H1 (cell line): ENCODE results near the gene CXorf49.
"Not testable (repeated sequence)": the region's sequence is repeated elsewhere in the genome, so short reads cannot be mapped to it uniquely, and the experiment has no call there.

Experiments used
- CTCF ChIP-seq, 3 experiments: IDR thresholded peaks; 1 replicate in 2 of 3; 2 replicates in 1 of 3; pipeline versions ENCODE4 v1.5.1 to v1.6.1; 2011; ENCODE audit warnings: low read length in 3 of 3, mild to moderate bottlenecking in 3 of 3, inconsistent platforms in 2 of 3, low read depth in 1 of 3, moderate library complexity in 1 of 3; ENCODE audit not compliant: insufficient read depth in 1 of 3; ENCODE audit errors: control extremely low read depth in 1 of 3
- FOSL1 ChIP-seq: IDR thresholded peaks from 2 replicates; pipeline ENCODE4 v1.6.1; 2011; ENCODE audit warnings: mild to moderate bottlenecking, low read depth, low read length, moderate library complexity; ENCODE audit not compliant: insufficient read depth
- POLR2A ChIP-seq, 2 experiments: IDR thresholded peaks; 1 replicate in 1 of 2; 2 replicates in 1 of 2; pipeline ENCODE4 v1.6.1; 2011; ENCODE audit warnings: low read depth in 2 of 2, low read length in 2 of 2, mild to moderate bottlenecking in 2 of 2; ENCODE audit errors: control extremely low read depth in 1 of 2
- POLR2AphosphoS5 ChIP-seq: IDR thresholded peaks from 2 replicates; pipeline ENCODE4 v1.6.1; 2011; ENCODE audit warnings: low read depth, low read length

GRCh38 chrX:71677195-71677594 is 40.9 kb downstream of the CXorf49 start:
- not testable (repeated sequence) for TF ChIP-seq POLR2AphosphoS5; POLR2A (IDR thresholded peaks at IDR 0.05; ENCODE audit: control extremely low read depth in 1 of 2, low read depth in 2 of 2, low read length in 2 of 2); CTCF (IDR thresholded peaks at IDR 0.05; ENCODE audit: control extremely low read depth in 1 of 3, insufficient read depth in 1 of 3, low read depth in 1 of 3, low read length in 3 of 3); FOSL1
